K562 (cell line): ENCODE measurements around the gene EYA3. TPM values are rescaled to one million over a fixed set of nuclear protein-coding genes. Genes with fewer than 3 reads are reported as not detected.
A peak's percentile ranks its signal among the peaks of the same experiment; 100 is the strongest.

Source experiments
- HMGN3 ChIP-seq: IDR thresholded peaks from 2 replicates; pipeline ENCODE4 v1.6.1; 2011; ENCODE audit warnings: borderline replicate concordance, low read depth, mild to moderate bottlenecking, mixed read lengths, low read length; ENCODE audit not compliant: insufficient read length; ENCODE audit errors: extremely low read depth
- IFI16 ChIP-seq: fragments of 250-450 bp; sonication (Bioruptor Pico); IDR thresholded peaks from 2 replicates; pipeline ENCODE4 v2.1.2; 2022; ENCODE audit warnings: mild to moderate bottlenecking, inconsistent platforms
- NCOA6 ChIP-seq: fragments of 450-650 bp; IDR thresholded peaks from 2 replicates; pipeline ENCODE4 v1.6.1; 2017; ENCODE audit warnings: mild to moderate bottlenecking
- RBM34 ChIP-seq: fragments of 200-400 bp; formaldehyde crosslinking; IDR thresholded peaks from 2 replicates; pipeline ENCODE4 v1.6.1; 2018; ENCODE audit warnings: low read length, borderline replicate concordance; ENCODE audit not compliant: insufficient read depth
- ZNF586 ChIP-seq: fragments of 450-650 bp; formaldehyde crosslinking; conservative IDR thresholded peaks from 2 replicates; pipeline ENCODE4 v1.4.0; 2020; ENCODE audit warnings: mild to moderate bottlenecking, moderate library complexity
- polyA plus RNA-seq, 8 experiments: library from polyadenylated mRNA; depleted of rRNA in 4 of 8; stranded (reverse) in 5 of 8; unstranded in 3 of 8; fragments of >200 nt; fragmentation: Nextera tagmentation in 2 of 8; fragmentation: Illumina TruSeq in 1 of 8; extraction: Ambion mirVana in 2 of 8; extraction: Trizol in 1 of 8; gene quantifications; 2 replicates each; pipeline versions ENCODE4 v1.2.1 to v1.2.3, GENCODE V29; 2011 to 2014; ENCODE audit warnings: inconsistent platforms in 1 of 8, missing spikeins in 1 of 8
- total RNA-seq, 7 experiments: library from RNA; depleted of rRNA in 6 of 7; stranded (reverse); fragments of >200 nt in 6 of 7; fragmentation: Illumina TruSeq in 2 of 7; extraction: Trizol in 2 of 7; gene quantifications; 2 replicates each; pipeline versions ENCODE4 v1.2.1 to v1.2.3, GENCODE V29; 2011 to 2021; ENCODE audit warnings: low replicate concordance in 1 of 7
- TF ChIP-seq, protein P1 (sequence below), 2 experiments: fragments of 150-350 bp in 1 of 2; IDR thresholded peaks; 2 replicates each; pipeline ENCODE4 v1.6.1; 2012 to 2016; ENCODE audit warnings: low read depth in 2 of 2, low read length in 2 of 2, mild to moderate bottlenecking in 1 of 2, moderate library complexity in 1 of 2
- TF ChIP-seq, protein P2 (sequence below): sonication (generic); formaldehyde crosslinking; IDR thresholded peaks from 2 replicates; pipeline ENCODE4 v1.8.0; 2023; ENCODE audit warnings: mild to moderate bottlenecking, missing genetic modification reagents
- TF ChIP-seq, protein P3 (sequence below): fragments of 200-800 bp; sonication (Bioruptor generic); IDR thresholded peaks from 2 replicates; pipeline ENCODE4 v1.6.1; 2017; ENCODE audit warnings: missing genetic modification characterization, missing compliant biosample characterization

Gene EYA3
- total and polyA plus RNA-seq, 9 of the 15 experiments (the other 6 are each of a cell fraction or from before 2014, with no cell fraction given): 21.7 to 64.0 (median 43.6) TPM

DNA sequence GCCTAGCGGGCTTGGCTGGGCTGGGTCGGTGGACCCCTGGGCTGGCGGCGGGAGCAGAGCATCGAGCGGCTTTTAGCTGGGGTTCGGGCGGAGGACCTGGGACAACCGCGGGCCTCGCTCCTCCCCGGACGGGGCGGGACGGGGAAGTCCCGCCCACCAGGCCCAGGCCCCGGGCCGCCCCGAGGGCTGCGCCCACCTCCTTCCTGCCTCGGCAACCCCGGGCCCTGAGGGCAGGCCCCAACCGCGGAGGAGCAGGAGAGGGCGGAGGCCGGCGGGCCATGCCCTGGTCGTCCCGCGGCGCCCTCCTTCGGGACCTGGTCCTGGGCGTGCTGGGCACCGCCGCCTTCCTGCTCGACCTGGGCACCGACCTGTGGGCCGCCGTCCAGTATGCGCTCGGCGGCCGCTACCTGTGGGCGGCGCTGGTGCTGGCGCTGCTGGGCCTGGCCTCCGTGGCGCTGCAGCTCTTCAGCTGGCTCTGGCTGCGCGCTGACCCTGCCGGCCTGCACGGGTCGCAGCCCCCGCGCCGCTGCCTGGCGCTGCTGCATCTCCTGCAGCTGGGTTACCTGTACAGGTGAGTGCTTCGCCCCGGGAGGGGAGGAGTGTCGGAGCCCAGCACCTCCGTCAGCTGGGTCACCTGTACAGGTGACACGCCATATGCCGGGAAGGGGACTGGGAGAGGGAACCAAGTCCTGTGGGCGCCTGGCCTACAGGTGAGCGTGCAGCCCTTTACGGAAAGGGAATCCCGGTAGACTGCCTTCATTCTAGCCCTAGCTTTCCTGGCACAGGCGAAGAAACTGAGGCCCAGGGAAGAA, 128.4 kb downstream of the EYA3 start, which contains the start of gene XKR8 (continued):
- TF ChIP-seq, protein P1, sequence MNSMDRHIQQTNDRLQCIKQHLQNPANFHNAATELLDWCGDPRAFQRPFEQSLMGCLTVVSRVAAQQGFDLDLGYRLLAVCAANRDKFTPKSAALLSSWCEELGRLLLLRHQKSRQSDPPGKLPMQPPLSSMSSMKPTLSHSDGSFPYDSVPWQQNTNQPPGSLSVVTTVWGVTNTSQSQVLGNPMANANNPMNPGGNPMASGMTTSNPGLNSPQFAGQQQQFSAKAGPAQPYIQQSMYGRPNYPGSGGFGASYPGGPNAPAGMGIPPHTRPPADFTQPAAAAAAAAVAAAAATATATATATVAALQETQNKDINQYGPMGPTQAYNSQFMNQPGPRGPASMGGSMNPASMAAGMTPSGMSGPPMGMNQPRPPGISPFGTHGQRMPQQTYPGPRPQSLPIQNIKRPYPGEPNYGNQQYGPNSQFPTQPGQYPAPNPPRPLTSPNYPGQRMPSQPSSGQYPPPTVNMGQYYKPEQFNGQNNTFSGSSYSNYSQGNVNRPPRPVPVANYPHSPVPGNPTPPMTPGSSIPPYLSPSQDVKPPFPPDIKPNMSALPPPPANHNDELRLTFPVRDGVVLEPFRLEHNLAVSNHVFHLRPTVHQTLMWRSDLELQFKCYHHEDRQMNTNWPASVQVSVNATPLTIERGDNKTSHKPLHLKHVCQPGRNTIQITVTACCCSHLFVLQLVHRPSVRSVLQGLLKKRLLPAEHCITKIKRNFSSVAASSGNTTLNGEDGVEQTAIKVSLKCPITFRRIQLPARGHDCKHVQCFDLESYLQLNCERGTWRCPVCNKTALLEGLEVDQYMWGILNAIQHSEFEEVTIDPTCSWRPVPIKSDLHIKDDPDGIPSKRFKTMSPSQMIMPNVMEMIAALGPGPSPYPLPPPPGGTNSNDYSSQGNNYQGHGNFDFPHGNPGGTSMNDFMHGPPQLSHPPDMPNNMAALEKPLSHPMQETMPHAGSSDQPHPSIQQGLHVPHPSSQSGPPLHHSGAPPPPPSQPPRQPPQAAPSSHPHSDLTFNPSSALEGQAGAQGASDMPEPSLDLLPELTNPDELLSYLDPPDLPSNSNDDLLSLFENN (IDR thresholded peaks at IDR 0.05; ENCODE audit: low read depth in 2 of 2, low read length in 2 of 2): no peak
- TF ChIP-seq, protein P2, sequence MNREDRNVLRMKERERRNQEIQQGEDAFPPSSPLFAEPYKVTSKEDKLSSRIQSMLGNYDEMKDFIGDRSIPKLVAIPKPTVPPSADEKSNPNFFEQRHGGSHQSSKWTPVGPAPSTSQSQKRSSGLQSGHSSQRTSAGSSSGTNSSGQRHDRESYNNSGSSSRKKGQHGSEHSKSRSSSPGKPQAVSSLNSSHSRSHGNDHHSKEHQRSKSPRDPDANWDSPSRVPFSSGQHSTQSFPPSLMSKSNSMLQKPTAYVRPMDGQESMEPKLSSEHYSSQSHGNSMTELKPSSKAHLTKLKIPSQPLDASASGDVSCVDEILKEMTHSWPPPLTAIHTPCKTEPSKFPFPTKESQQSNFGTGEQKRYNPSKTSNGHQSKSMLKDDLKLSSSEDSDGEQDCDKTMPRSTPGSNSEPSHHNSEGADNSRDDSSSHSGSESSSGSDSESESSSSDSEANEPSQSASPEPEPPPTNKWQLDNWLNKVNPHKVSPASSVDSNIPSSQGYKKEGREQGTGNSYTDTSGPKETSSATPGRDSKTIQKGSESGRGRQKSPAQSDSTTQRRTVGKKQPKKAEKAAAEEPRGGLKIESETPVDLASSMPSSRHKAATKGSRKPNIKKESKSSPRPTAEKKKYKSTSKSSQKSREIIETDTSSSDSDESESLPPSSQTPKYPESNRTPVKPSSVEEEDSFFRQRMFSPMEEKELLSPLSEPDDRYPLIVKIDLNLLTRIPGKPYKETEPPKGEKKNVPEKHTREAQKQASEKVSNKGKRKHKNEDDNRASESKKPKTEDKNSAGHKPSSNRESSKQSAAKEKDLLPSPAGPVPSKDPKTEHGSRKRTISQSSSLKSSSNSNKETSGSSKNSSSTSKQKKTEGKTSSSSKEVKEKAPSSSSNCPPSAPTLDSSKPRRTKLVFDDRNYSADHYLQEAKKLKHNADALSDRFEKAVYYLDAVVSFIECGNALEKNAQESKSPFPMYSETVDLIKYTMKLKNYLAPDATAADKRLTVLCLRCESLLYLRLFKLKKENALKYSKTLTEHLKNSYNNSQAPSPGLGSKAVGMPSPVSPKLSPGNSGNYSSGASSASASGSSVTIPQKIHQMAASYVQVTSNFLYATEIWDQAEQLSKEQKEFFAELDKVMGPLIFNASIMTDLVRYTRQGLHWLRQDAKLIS: peak; percentile 44; the same call in 1 of the 2 replicates
- peak; percentile 34 for TF ChIP-seq HMGN3
- peak; percentile 92 for TF ChIP-seq NCOA6
- no peak for TF ChIP-seq ZNF586 (CRISPR knock-in tag)
- 0 out of 2 replicates have a peak, but pooled peaks have one; percentile 87 for TF ChIP-seq RBM34
- TF ChIP-seq, protein P3, sequence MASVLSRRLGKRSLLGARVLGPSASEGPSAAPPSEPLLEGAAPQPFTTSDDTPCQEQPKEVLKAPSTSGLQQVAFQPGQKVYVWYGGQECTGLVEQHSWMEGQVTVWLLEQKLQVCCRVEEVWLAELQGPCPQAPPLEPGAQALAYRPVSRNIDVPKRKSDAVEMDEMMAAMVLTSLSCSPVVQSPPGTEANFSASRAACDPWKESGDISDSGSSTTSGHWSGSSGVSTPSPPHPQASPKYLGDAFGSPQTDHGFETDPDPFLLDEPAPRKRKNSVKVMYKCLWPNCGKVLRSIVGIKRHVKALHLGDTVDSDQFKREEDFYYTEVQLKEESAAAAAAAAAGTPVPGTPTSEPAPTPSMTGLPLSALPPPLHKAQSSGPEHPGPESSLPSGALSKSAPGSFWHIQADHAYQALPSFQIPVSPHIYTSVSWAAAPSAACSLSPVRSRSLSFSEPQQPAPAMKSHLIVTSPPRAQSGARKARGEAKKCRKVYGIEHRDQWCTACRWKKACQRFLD (CRISPR knock-in tag): no peak
- no peak for TF ChIP-seq IFI16 (CRISPR knock-in tag)
